LHCN-M2 (cell line): ENCODE data around the gene LAGE3. TPM values are rescaled to one million over a fixed set of nuclear protein-coding genes. Genes with fewer than 3 reads are reported as not detected.

Source experiments
- DNase-seq: peaks from one replicate; pipeline ENCODE4 v3.0.0-alpha.2; 2012; ENCODE audit warnings: low read depth
- total RNA-seq: library from RNA; depleted of rRNA; stranded (reverse); fragments of >200 nt; gene quantifications from 2 replicates; pipeline ENCODE4 v1.2.3, GENCODE V29; 2014

Gene LAGE3
- total RNA-seq, 1 experiment from 2014 or later, result 66.8 TPM

GRCh38 chrX:154477891-154478477, 1.1 kb downstream of the LAGE3 start:
- DNase-seq, result no peak

- DNase-seq, result no peak
Measured at GRCh38 chrX:154476821-154477220, 2.3 kb downstream of the LAGE3 start.

- DNase-seq, result no peak
Measured at GRCh38 chrX:154473683-154474082, 5.4 kb downstream of the LAGE3 start.

GRCh38 chrX:154472685-154473632, 6.1 kb downstream of the LAGE3 start:
- DNase-seq, result no peak

- no peak for DNase-seq
Measured at GRCh38 chrX:154471839-154472684, 7.0 kb downstream of the LAGE3 start.

GRCh38 chrX:154470914-154471568, 8.0 kb downstream of the LAGE3 start:
- DNase-seq, result no peak

GRCh38 chrX:154470434-154470833, 8.6 kb downstream of the LAGE3 start:
- DNase-seq, result no peak

- no peak for DNase-seq
Measured at GRCh38 chrX:154469880-154470279, 9.2 kb downstream of the LAGE3 start.

GRCh38 chrX:154469114-154469513, 10.0 kb downstream of the LAGE3 start:
- no peak for DNase-seq

- no peak for DNase-seq
Measured at GRCh38 chrX:154468217-154468616, 10.9 kb downstream of the LAGE3 start.

- no peak for DNase-seq
Measured at GRCh38 chrX:154467556-154467955, 11.5 kb downstream of the LAGE3 start.

- DNase-seq, result no peak
Measured at GRCh38 chrX:154466907-154467306, 12.2 kb downstream of the LAGE3 start.

- no peak for DNase-seq
Measured at GRCh38 chrX:154466036-154466435, 13.0 kb downstream of the LAGE3 start.

GRCh38 chrX:154465601-154466000, 13.5 kb downstream of the LAGE3 start:
- DNase-seq, result no peak

GRCh38 chrX:154464806-154465365, 14.2 kb downstream of the LAGE3 start:
- DNase-seq, result no peak

- no peak for DNase-seq
Measured at GRCh38 chrX:154463611-154464220, 15.4 kb downstream of the LAGE3 start.

- no peak for DNase-seq
Measured at GRCh38 chrX:154462396-154462795, 16.7 kb downstream of the LAGE3 start.

- DNase-seq, result no peak
Measured at GRCh38 chrX:154460326-154460725, 18.8 kb downstream of the LAGE3 start.

GRCh38 chrX:154459832-154460231, 19.2 kb downstream of the LAGE3 start:
- DNase-seq, result no peak

- DNase-seq, result no peak
Measured at GRCh38 chrX:154458954-154459778, 19.9 kb downstream of the LAGE3 start.
